Kidney epithelial cell (primary cell): ENCODE results near the gene GLT8D1. TPM values are rescaled to one million over a fixed set of nuclear protein-coding genes. Genes with fewer than 3 reads are reported as not detected.

Source experiments
- DNase-seq: peaks from one replicate; pipeline ENCODE4 v3.0.0-alpha.2; 2010; ENCODE audit warnings: low read depth
- H3K27me3 ChIP-seq: 2 replicates; pipeline ENCODE4 v1.6.0; 2011; ENCODE audit warnings: low read length; ENCODE audit not compliant: control insufficient read depth, insufficient read depth
- H3K36me3 ChIP-seq: 2 replicates; pipeline ENCODE4 v1.5.1; 2011; ENCODE audit warnings: low read length; ENCODE audit not compliant: control insufficient read depth, insufficient read depth
- H3K4me3 ChIP-seq: 2 replicates; pipeline ENCODE4 v1.5.1; 2011; ENCODE audit warnings: low read depth, mild to moderate bottlenecking, control low read depth, low read length
- total RNA-seq: library from RNA; depleted of rRNA; stranded (reverse); fragments of >200 nt; gene quantifications from 2 replicates; pipeline ENCODE4 v1.2.3, GENCODE V29; 2015
- TF ChIP-seq, protein P1 (sequence below): IDR thresholded peaks from 2 replicates; pipeline ENCODE4 v1.5.1; 2011; ENCODE audit warnings: mild to moderate bottlenecking, moderate library complexity, low read length, control low read depth, inconsistent platforms; ENCODE audit not compliant: insufficient read depth, poor library complexity, severe bottlenecking

GLT8D1 gene
- total RNA-seq, 1 donor from 2014 or later: 40.9 TPM

DNA sequence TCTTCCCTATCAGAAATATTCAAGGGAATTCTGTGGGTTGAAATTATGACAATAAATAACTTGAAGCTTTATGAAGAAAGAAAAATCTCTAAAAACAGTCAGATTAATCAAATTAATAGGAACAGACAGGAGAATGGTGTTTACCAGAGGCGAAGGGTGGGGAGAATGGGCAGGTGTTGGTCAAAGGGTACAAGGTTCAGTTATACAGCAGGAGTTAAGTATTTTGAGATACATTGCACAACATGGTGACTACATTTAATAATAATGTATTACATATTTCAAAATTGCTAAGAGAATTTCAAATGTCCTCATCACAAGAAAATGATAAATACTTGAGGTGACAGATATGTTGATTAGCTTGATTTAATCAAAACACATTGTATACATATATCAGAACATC lies 18.9 kb upstream of the GLT8D1 start:
- no peak for DNase-seq
- no peaks in the 10 kb centered on the region for H3K27me3 ChIP-seq
- no peak overlapping the region for H3K4me3 ChIP-seq
- no peaks in the 10 kb centered on the region for H3K36me3 ChIP-seq
- TF ChIP-seq, protein P1, sequence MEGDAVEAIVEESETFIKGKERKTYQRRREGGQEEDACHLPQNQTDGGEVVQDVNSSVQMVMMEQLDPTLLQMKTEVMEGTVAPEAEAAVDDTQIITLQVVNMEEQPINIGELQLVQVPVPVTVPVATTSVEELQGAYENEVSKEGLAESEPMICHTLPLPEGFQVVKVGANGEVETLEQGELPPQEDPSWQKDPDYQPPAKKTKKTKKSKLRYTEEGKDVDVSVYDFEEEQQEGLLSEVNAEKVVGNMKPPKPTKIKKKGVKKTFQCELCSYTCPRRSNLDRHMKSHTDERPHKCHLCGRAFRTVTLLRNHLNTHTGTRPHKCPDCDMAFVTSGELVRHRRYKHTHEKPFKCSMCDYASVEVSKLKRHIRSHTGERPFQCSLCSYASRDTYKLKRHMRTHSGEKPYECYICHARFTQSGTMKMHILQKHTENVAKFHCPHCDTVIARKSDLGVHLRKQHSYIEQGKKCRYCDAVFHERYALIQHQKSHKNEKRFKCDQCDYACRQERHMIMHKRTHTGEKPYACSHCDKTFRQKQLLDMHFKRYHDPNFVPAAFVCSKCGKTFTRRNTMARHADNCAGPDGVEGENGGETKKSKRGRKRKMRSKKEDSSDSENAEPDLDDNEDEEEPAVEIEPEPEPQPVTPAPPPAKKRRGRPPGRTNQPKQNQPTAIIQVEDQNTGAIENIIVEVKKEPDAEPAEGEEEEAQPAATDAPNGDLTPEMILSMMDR: no peak

DNA sequence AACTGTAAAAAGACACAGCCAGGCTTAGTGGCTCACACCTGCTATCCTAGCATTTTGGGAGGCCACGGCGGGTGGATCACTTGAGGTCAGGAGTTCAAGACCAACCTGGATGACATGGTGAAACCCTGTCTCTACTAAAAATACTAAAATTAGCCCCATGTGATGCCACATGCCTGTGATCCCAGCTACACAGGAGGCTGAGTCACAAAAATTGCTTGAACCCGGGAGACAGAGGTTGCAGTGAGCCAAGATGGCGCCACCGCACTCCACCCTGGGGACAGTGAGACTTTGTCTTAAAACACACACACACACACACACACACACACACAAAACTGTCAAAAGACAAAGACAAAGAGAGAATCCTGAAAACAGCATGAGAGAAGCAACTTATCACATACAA lies 18.3 kb upstream of the GLT8D1 start:
- TF ChIP-seq, protein P1: no peak

DNA sequence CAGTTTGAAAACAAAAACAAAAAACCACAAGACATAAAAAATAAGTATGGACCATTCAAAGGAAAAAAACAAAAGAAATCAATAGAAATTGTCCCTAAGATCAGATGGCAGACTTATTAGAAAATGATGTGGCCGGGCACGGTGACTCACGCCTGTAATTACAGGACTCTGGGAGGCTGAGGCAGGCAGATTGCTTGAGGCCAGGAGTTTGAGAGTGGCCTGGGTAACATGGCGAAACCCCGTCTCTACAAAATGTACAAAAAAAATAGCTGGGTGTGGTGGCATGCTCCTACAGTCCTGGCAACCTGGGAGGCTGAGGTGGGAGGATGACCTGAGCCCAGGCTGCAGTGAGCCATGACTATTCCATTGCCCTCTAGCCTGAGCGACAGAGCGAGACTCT lies 16.9 kb upstream of the GLT8D1 start:
- no peaks in the 10 kb centered on the region for H3K36me3 ChIP-seq
- DNase-seq: no peak
- no peaks in the 10 kb centered on the region for H3K27me3 ChIP-seq
- TF ChIP-seq, protein P1: no peak
- no peak overlapping the region for H3K4me3 ChIP-seq

More for the DNA sequence above, 18.3 kb upstream of the GLT8D1 start:
- no peaks in the 10 kb centered on the region for H3K27me3 ChIP-seq
- no peaks in the 10 kb centered on the region for H3K36me3 ChIP-seq
- no peak for DNase-seq
- no peak overlapping the region for H3K4me3 ChIP-seq

DNA sequence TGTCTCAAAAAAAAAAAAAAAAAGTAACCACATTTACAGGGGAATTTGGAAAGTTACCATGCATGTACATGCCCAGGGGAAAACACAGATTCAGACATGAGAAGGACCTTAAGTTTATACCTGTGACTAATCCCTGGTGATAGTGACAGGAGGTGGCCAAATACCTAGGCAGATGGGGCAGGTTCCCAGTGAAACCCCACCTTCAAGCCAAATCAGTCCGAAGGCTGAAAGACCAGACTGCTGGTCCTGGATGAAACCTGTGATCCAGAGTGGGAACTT lies 16.1 kb upstream of the GLT8D1 start:
- Histone ChIP-seq H3K36me3 (no peaks in the 10 kb centered on the region), H3K4me3 (no peak overlapping the region), H3K27me3 (no peaks in the 10 kb centered on the region)
- no peak for DNase-seq
- TF ChIP-seq, protein P1: no peak

DNA sequence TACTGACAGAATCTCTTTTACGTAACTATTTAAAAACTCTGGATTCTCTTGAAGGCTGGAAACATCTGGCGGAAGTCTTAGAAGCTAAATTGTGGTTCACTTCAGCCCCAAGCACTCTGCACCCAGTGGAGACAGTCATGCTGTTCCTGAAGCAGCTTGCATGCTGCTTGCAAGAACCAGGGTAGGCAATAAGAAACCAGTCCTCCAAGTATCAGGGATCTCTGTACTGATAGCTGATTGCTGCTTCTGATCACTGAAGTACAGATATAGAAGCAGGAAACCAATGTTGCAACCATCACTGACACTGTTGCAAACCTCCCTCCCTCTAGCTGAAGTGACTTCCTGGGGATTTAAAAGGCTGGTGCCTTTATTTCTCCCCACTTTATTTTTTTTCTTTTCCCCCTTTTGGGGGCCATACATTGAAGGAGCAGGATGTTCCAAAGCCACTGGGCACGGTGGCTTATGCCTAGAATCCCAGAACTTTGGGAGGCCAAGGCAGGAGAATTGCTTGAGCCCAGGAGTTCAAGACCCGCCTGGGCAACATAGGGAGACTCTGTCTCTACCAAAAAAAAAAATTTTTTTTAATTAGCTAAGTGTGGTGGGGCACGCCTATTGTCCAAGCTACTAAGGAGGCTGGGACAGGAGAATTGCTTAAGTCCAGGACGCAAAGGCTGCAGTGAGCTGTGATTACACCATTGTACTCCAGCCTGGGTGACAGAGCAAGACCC lies 15.6 kb upstream of the GLT8D1 start:
- DNase-seq: no peak
- no peak overlapping the region for H3K4me3 ChIP-seq
- no peaks in the 10 kb centered on the region for H3K36me3 ChIP-seq
- H3K27me3 ChIP-seq: no peaks in the 10 kb centered on the region
- TF ChIP-seq, protein P1: no peak

DNA sequence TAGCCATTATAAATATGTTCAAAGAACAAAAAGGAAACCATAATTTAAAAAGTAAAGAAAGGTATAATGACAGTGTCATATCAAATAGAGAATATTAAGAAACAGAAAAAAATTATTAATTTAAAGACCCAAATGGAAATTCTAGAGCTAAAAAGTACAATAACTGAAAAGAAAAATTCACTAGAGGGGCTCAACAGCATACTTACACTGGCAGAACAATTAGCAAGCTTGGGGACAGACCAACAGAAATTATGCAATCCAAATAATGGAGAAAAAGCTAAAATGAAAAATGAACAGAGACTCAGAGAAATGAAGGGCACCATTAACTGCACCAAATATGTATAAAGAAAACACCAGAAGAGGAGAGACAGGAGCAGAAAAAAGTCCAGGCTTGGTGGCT lies 14.0 kb upstream of the GLT8D1 start:
- Histone ChIP-seq H3K4me3 (no peak overlapping the region), H3K27me3 (no peaks in the 10 kb centered on the region), H3K36me3 (no peaks in the 10 kb centered on the region)
- TF ChIP-seq, protein P1: no peak
- DNase-seq: no peak
